Measurements from ENCODE around the gene TNFRSF19.

Gene TNFRSF19

DNA sequence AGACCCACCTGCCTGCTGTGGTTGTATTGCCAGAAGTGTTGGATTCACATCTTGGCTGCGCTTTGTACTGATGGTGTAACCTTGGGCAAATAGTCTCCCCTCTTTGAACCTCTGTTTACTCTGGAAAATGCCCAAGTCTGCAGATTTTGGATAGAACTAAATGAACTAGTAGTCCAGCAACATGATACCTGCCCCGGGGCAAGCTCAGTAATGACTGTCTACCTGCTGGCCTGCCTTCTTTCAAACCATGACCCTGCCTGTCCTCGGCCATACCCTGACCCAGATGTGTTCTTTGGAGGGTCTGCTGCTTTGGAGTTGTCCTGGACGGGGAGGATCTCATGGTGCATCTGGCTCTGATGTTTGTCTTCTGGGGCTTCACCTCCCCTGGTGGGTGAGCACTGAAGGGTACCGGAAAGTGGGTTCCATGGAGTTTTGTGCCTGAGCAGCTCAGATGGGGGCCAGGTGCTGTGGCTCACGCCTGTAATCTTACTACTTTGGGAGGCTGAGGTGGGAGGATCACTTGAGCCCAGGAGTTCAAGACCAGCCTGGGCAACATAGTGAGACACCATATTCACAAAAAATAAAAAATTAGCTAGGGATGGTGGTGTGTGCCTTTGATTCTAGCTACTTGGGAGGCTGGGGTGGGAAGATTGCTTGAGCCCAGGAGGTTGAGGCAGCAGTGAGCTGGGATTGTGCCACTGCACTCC is 59.5 kb downstream of the TNFRSF19 start:
- DNase-seq: no peak

DNA sequence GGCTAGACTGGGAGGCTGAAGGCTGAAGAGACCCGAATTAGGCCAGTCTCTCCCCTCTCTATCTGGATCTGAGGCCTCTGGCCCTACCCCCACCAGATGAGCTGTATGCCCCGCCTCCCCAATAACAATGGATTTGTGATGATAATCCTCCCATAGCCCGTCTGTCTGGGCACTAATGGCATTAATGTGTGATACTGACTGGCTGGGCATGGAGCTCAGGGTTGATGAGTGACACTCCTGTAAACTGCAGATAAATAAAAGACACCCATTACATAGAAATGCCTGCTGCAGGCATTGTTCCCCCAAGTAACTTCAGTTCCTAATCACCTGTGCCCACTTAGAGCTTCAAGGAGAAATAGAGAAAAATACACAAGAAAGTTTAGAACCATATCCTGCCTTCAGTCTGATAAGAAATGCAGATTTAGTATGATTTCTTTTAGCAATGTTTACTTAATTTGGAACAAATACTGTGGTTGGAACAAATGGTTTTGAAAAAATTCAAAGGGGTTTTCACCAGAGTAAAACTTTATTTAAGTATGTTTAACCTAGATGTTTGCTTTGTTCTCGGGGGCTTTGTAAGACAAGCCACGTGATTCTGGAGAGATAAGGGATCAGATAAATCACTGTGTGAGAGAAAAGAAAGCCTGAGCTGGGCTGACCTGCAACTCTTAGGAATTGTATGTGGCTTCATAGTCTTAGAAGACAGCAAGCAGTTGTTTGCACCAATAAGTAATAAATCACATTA is 60.3 kb downstream of the TNFRSF19 start:
- DNase-seq: no peak

DNA sequence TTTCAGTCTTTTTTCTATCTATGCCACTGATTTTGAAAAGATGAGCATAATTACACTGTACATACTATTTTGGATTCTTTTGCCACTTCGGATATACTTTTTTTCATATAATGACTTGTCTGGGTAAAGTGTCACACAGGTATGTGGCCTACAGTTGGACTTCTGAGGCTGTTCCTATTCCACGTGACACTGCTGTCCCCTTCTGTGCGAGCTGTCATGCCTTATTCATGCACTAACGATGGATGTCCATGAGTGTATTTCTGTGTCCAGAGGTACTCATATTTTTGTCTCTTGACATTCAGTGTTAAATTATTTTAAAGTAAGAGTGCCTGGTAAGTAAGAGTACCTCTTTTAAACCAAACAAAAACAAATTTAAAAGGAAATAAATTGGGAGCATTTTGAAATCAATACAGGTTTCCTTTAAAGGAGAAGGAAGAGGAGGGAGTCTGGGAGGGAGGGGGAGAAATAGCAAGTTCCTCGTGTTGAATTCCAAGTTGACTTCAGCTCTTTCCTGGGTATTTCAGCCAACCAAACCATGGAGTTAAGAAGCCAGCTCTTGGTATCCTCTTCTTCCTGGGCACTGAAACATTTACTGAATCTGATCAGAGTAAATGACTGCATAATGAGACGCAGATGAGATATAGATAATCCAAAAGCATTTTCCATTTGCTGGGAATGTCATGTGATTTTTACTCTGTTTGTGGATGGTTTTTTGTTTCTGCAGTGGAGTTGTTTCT is 61.3 kb downstream of the TNFRSF19 start:
- DNase-seq: no peak

DNA sequence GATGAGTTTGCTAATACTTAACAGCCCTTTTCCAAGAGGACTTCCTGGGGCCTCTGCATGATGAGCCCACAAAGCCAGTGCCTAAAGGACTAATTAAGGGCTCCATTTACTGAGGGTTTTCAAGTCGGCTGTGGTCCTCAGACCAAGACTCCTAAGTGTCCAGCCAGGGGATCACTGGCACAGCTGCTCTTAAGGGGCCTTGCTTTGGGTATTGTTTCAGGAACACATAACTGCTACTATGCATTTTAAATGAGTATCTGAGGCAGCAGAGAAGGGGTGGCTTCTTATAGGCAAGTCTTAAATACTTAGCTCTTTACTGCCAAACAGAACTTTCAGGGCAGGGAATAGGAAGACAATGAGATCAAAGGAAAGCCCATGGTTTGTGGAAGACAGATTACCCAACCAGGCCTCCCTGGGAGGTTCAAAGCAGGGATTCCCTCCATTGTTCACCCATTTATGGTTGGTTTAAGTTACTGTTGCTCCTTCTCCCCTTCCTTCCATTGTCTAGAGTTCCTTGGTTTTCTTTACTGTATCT is 61.9 kb downstream of the TNFRSF19 start:
- no peak for DNase-seq

DNA sequence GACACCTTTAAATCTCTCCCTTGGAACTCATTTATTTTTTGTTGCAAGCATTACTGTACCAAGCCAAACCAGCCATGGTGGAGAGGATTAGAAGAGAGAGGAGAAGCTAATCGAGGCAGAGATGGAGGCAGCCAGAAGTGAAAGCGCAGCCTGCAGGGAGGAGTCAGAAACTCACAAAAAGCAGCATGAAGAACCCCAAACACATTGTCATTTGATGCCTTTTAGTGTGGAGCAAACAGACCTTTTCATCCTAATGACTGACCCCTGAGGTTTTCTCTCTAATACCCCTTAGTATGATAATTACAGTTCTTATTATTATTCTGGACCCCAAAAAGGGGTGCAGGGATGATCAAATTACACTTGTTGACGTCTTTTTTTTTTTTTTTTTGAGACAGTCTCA is 62.5 kb downstream of the TNFRSF19 start:
- no peak for DNase-seq

DNA sequence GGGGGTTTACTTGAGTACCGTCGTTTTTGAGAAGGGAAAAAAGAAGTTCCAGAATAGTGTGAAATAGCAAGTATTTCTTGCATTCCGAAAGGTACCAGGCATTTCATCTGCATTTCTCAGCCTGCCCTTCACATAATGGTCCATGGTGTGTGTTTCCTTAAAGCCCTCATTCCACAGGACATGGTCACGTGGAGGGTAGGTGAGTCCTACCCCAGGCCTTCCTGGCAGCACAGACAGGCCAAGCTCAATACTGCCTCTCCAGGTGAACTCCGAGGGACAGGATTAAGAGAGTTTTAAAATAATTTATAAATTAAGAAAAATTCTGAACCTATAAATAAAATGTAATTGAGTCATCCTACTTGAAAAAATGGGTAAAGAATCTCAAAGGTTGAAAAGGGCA is 64.7 kb downstream of the TNFRSF19 start:
- no peak for DNase-seq

DNA sequence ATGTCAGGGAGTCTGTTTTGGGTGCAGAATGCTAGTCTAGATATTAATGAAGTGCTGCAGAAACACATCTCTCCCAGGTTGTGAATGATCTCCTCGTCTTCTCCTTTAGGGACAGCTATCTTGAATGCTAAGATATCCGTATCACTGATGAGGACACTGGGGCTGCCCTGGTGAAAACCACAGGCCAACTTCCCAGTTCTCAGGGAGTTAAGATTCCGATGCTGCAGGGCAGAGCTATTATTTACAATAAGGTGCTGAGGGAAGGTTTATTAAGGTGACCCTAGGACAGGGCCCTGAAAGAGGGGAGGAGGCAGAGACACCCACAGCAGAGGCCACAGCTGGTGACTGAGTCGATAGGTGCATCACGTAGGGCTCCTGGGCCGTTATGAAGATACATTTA is 66.1 kb downstream of the TNFRSF19 start:
- DNase-seq: no peak

DNA sequence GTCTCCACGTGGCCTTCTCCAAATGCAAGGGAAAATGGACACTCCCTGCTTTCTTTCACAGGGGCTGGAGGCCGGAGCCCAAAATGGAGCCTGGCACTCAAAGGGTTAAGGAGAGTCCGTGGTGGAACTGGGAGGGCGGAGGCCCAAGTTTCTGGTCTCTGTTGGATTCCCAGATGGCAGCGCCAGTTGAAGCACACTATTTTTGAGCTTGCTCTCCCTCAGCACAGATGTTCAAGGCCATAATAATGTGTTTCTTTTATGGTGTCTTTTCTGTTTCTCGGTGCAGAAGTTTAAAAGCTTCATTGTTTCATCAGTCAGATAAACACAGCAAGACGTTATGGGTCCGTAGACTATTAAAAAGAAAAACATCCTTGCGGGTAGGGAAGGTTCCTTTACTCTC is 67.6 kb downstream of the TNFRSF19 start:
- DNase-seq: no peak

DNA sequence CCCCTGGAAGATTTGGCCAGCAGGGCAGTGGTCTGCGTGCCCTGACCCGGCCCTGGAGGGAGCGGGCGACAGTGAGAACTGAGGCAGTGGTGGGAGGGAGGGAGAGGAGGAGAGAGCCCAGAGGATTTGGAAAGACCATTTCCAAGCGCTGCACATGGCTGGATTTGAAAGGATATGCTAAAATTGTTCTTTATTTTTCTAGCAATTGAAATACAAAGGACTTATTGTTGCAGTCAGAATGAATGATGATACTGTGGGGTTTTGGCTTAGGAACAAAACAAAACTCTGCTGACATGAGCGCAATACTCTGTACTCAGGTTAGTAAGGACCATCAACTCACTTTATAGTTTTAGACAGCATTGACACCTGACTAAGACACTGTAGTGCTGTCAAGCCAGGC is 69.5 kb downstream of the TNFRSF19 start:
- no peak for DNase-seq

DNA sequence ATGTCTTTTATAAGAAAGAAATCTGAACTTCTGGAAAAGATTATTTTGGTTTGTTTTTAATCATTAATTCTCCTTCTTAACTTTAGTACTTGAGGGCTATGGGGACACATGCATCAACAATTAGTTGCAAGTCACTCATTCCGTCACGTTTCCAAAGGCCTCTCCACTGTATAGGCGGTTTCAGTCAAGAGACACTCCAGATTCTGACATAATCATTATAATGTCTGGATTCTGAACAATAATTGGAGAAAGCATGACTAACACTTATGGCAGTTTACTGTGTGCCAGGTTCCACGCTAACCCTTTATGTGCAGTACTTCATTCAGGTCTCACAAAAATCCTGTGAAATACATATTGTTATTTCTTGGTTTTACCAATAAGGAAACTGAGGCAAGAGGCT is 71.9 kb downstream of the TNFRSF19 start:
- DNase-seq: no peak

DNA sequence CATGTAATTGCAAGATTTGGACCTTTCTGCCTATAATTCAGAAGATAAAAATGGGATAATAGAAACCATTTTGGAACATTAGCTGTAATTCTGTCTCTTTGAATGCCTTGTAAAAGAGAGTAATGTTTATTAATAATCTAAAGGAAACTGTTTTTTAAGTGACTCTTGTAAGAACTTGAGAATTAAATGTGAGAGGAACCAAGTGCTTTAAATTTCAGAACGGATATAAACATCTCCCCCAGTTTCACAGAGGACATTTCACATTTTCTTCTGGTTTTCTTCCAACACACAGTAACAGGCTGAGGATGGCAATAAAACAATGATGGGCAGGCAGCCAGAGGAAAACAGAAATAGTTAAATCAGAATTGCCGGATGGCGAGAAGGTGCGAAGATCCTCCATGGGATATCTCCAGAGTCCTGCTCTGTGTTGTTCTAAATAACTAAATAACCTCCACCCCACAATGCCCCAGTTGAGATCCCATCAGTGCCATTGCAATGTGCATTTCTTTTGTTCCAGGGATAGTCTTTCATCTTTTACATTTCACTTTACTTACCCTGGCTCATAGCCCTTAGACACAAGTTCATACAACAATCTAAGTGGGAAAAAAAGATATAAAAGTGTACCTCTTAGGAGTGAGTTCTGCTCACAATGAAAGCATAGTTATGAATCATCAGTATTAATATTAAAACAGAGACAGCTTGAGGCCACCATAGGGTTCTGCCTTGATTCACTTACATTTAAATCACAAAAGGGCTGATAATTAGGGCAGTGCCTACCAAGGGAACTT is 73.3 kb downstream of the TNFRSF19 start:
- DNase-seq: no peak

DNA sequence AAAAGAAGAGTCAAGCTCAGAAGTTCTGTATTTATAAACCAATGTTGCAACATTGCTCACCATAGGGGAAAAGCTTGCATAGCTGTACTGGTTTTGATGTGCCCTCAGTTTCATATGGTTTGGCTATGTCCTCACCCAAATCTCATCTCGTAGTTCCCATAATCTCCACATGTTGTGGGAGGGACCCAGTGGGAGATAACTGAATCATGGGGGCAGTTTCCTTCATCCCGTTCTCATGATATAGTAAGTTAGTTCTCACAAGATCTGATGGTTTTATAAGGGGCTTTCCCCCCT is 73.9 kb downstream of the TNFRSF19 start:
- no peak for DNase-seq

DNA sequence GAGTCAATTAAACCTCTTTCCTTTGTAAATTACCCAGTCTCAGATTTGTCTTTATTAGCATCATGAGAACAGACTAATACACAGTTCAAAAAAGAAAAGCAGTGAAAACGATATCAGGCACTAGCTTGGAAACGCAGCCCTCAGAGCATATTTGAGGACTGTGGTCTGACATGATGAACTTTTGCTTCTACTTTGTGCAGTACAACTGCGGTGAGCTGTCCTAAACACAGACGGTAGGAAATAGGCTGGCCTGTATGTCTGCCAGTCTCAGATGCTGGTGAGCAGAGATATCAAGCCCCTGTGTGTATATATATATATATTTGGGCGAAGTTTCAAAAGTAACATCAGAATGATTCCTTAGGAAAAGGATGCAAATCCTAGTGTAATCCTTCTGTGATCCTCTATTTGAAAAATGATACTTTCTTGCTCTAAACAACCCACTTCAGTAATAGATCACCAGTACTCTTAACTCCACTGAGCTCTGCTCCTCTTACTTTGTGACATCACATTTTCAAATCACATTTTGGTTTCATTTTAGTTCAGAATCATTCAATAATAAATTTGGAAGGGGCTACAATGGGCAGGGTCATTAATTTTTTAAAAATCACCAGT is 74.4 kb downstream of the TNFRSF19 start:
- no peak for DNase-seq

DNA sequence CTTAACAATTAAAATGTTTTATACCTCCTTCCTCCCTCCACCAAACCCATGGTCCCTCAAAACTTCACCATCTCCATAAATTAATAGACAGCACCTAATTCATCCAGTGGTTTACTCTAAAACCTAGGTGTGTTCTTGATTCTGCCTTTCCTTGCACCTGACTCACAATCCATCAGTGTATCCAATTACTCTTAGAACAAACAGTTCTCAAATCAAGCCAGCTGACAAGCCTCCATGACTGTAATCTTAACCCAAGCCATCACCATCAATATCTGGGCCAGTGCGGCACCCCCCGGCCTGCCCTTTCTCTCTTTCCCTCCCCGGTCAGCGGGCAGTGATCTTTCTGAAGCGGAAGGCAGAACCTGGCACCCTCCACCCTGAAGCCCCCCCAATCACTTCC is 75.6 kb downstream of the TNFRSF19 start:
- no peak for DNase-seq

DNA sequence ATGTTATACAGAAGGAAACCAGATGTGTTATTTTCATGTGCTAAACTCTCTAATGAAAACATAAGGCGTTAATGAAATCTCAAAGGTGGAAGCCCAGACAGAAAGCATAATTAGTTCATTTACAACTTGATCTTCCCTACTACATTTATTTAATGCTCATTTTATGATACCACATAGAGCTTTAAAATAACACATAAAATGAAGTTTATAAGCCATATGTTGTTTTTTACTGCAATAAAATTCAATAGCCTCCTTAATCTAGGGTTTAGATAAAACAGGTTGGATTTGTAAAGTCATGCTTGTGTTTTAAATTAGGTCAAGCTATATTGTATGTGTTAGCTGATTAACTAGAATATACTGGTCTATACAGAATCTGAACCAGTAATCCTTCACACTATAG is 81.2 kb downstream of the TNFRSF19 start:
- no peak for DNase-seq

DNA sequence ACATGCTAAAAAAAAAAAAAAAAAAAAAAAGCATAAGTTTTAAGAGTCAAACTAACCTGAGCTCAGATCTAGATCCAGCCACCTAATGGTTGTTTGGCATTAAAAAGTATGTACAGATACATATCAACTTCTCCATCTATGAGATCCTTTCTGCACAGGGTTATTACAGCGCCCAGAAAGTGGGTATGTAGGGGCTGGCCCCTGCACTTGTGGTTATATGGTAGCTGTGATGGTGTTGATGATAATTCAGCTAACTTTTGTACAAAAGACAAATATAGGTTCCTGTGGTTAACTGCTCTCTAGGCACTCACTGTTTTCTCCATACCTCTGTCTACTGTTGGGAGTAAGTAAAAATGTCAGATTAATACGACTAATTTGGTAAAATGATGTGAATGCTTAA is 81.7 kb downstream of the TNFRSF19 start:
- DNase-seq: peak; percentile 15

DNA sequence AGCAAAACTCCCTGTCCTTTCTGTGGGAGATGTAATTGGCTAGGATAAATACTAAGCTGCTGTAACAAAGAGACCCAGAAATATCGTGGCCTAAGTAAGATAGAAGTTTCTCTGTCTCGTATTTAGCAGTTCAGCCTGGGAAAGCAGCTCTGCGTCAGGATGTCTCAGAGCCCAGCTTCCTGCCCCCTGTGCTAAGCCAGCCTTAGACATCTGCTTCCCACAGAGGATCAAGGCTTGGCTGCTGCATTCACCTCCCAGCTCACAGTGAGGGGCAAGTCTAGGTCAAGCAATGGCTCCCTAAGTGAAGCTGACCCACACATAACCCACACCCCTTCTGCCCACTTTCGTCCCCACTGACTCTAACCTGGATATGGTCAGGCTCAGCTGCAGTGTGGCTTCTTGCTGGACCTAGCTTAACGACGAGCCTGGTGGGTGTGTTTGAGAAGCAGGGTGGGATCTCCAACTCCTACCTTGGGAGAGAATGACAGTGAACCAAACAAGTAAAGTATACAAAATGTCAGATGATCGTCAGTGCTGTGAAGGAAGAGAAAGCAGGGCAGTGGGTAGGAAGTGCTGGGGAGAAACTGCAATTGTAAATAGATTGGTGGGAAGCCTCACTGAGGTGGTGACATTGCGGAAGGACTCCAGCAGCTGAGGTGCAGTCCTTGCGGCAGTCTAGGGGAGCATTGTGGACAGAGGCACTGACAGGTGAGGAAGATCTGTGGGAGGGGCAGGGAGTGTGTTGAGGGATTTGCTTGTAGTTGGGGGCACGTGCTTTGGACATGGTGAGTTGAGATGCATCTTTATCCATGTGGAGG is 82.9 kb downstream of the TNFRSF19 start:
- no peak for DNase-seq

DNA sequence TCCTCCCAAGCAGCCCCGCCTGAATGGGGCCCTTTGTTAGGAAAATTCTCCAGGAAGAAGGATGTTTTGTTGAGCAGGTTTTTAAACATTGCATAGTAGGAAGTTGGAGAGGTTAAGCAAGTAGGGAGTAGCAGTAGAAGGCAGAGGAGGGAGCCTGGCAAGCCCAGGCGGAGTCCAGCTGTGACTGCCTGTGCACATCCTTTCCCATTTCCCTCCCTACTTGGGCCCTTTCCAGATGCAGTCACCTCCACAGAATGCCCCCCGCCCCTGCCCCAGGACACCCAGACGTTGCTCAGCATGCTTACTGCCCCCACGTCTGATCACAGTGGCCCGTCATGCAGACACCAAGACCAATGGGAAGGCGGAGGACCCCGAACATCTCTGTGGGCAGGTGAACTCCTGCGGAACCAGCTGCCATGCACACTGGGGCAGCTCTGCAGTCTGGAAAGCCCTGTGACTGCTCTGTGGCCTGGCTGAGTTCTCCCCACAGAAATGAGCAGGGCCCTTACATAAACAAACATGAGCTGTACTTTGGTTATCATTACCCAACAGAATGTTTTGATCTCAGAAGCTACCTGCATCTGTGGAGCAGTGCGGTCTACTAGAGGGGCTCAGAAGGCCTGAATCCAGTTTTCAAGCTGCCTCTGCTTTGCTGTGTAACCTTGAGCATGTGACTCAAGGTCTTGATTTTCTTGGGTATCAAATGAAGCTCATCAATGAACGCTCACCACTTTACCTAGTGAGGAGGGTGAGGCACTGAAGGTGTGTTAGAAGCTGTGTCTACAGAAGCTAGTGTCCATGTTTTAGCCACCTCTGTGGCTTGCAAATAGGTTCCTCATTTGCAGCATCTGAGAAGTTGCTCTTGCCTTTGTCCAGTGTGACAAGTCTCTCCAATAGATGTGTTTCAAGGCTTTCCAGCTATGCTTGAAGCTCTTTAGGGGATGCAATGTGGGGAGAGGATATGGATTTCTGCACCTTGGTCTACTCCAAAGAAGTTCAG is 84.2 kb downstream of the TNFRSF19 start:
- no peak for DNase-seq

DNA sequence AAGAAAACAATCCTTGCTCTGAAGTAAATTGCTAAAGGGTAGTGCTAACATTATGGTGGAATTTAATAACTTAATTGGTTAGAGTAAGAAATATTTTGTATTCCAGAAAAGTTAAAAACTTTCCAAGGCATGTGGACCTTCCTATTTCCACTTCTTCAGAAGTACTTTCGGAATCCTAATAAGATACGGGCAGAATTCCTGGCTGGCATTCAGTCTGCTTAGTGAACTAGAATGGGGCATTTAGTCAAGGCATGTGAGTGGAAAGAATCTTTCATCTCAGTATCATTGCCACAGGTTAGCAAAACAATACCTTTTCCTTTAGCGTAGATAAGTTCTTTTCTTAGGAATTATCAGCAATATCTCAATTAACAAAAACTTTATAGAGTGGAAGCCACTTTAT is 85.1 kb downstream of the TNFRSF19 start:
- DNase-seq: no peak

DNA sequence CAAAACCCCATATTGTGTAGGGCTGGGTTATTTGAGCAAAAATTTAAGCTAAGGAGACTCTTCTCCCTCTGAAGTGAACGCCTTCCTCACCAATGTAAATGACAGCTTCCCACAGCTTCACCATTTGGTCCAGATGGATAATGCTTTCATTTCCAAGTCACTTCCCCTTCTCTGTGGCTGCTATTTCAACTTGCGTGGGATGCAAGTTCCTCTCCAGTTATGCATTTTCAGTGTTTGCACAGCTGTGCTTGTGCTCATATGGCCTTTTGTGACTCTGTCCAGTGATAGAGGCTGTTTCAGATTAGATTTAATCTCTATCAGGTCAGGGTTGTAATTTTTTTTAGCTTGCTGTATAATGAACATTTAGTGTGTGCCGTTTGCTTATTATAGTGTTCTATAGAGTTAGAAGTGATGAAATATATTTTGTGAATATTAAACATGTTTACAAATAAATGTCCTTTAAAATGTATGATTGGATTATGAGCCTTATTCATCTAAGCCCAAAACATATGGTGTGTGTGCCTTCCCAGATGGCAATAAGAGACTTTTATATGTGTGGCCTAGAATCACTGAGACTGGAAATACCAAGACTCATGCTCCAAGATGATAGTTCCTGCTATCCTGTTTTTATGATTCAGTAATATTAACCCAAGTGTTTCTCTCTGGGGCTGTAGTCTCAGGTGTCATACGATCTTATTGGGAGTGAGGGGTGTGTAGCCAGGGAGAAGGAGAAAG is 86.6 kb downstream of the TNFRSF19 start:
- no peak for DNase-seq

Data from CD4-positive, alpha-beta T cell treated with Interleukin-17A for 1 hour (primary cell).